Measurements from ENCODE around the gene PLEKHH1. TPM values are rescaled to one million over a fixed set of nuclear protein-coding genes. Genes with fewer than 3 reads are reported as not detected.

Gene PLEKHH1
- total and polyA plus RNA-seq, 9 of the 15 experiments (the other 6 are each of a cell fraction or from before 2014, with no cell fraction given) = 0.76 to 5.9 (median 2.9) TPM

- CTCF ChIA-PET (ENCODE audit: low intra/inter-chr PET ratio) = no interaction called here
- no peaks in the 10 kb centered on the region for H4K20me1 ChIP-seq (replicated peaks; ENCODE audit: control insufficient read depth, insufficient read depth, low read length)
- no peaks in the 10 kb centered on the region for H3K9me1 ChIP-seq (ENCODE audit: control insufficient read depth, insufficient read depth, low read length)
- H2AFZ ChIP-seq (ENCODE audit: low read depth, low read length) = no peak overlapping the region
- intact Hi-C loops (cut with micrococcal nuclease) = no loop called here
- H3K79me2 ChIP-seq (ENCODE audit: control insufficient read depth, insufficient read depth, low read length) = no peaks in the 10 kb centered on the region
- no peak for FAIRE-seq
- no peak overlapping the region for H3K4me2 ChIP-seq (ENCODE audit: insufficient read depth, low read length)
- in situ Hi-C loops (cut with MboI) = no loop called here
- no peak overlapping the region for H3K9ac ChIP-seq (ENCODE audit: insufficient read depth in 1 of 2, low read depth in 2 of 2, low read length in 2 of 2)
- H3K27me3 ChIP-seq (ENCODE audit: control insufficient read depth in 2 of 2, insufficient read depth in 2 of 2, low read length in 2 of 2) = peaks cover 0 to 9% of the 10 kb centered on the region in 2 experiments; a peak in 1 of 5 replicates
- no peak overlapping the region for H3K27ac ChIP-seq (ENCODE audit: extremely low read depth, low read depth, low read length)
- H3K4me3 ChIP-seq = no peak overlapping the region
- POLR2A ChIA-PET = interaction anchor here (0.7 kb wide), 1 partner anchor 164 kb away, joined by 3 read pairs; no protein-coding TSS in a partner anchor
- TF ChIP-seq ZNF589 (CRISPR knock-in tag; IDR thresholded peaks at IDR 0.05; ENCODE audit: low read depth) (no peak), NFRKB (IDR thresholded peaks at IDR 0.05; ENCODE audit: low read depth) (no peak), ATF2 (CRISPR knock-in tag; IDR thresholded peaks at IDR 0.05) (no peak), RFX5 (IDR thresholded peaks at IDR 0.05; ENCODE audit: low read depth, low read length) (no peak), SMARCA4 (IDR thresholded peaks at IDR 0.05) (no peak), MTA2 (IDR thresholded peaks at IDR 0.05; ENCODE audit: low read depth) (no peak), NR2C2 (CRISPR knock-in tag; IDR thresholded peaks at IDR 0.05) (no peak), NR2C2 (tag; IDR thresholded peaks at IDR 0.05) (no peak), POLR2H (tag; IDR thresholded peaks at IDR 0.05; ENCODE audit: low read depth) (no peak), MYNN (IDR thresholded peaks at IDR 0.05) (no peak), MYNN (CRISPR knock-in tag; IDR thresholded peaks at IDR 0.05) (no peak), SUPT5H (IDR thresholded peaks at IDR 0.05) (no peak), NFIX (CRISPR knock-in tag; IDR thresholded peaks at IDR 0.05; ENCODE audit: low read depth) (no peak), TBL1XR1 (IDR thresholded peaks at IDR 0.05; ENCODE audit: low read length in 2 of 2) (no peak), RBM39 (optimal IDR thresholded peaks at IDR 0.05; ENCODE audit: low read depth, low read length) (no peak), OTX1 (CRISPR knock-in tag; IDR thresholded peaks at IDR 0.05) (no peak), ZBTB8A (IDR thresholded peaks at IDR 0.05; ENCODE audit: partially characterized antibody) (no peak), CBFA2T2 (conservative IDR thresholded peaks at IDR 0.05) (no peak), HNRNPH1 (optimal IDR thresholded peaks at IDR 0.05; ENCODE audit: low read depth, low read length) (no peak), MCM7 (IDR thresholded peaks at IDR 0.05) (no peak), ZNF57 (CRISPR knock-in tag; IDR thresholded peaks at IDR 0.05) (no peak)
- peaks cover 5% of the 10 kb centered on the region; the same call in 1 of the 2 replicates for H3K9me3 ChIP-seq (replicated peaks; ENCODE audit: control insufficient read depth, insufficient read depth, low read depth, low read length)
- ATAC-seq = no peak
- H3K36me3 ChIP-seq (ENCODE audit: control insufficient read depth, insufficient read depth, low read length) = no peaks in the 10 kb centered on the region
- H3K4me1 ChIP-seq (replicated peaks in 1 of 2; ENCODE audit: control insufficient read depth in 2 of 2, insufficient read depth in 2 of 2, low read length in 2 of 2) = no peaks in the 10 kb centered on the region; a peak in 1 of 5 replicates
- no TSS peak for BruUV-seq (replicated peaks)
- no peak for DNase-seq (ENCODE audit: extremely low read depth in 1 of 4, low spot score in 3 of 4)
- WGBS (ENCODE audit: insufficient coverage, low coverage, missing lambda C conversion rate) = 7% methylated on average over 11 of the region's 13 CpGs
These were observed 35.9 kb upstream of the PLEKHH1 start for GRCh38 chr14:67497216-67497615.

Data from K562 (cell line).